Lower leg skin (tissue), 3 donors: ENCODE results near the gene LRRC66.

Experiments
- POLR2A ChIP-seq, 2 donors: fragments of 450-650 bp; IDR thresholded peaks; one replicate each; pipeline ENCODE4 v1.6.1; 2016 to 2017; ENCODE audit warnings: antibody characterized with exemption in 2 of 2, mild to moderate bottlenecking in 1 of 2, moderate library complexity in 1 of 2
- TF ChIP-seq, protein P1 (sequence below), 3 donors: fragments of 450-650 bp; IDR thresholded peaks; one replicate each; pipeline ENCODE4 v1.5.1; 2016; ENCODE audit warnings: antibody characterized with exemption in 3 of 3, mild to moderate bottlenecking in 3 of 3, moderate library complexity in 2 of 3

GRCh38 chr4:52019936-52020657, at the start of gene LRRC66:
- TF ChIP-seq, protein P1, sequence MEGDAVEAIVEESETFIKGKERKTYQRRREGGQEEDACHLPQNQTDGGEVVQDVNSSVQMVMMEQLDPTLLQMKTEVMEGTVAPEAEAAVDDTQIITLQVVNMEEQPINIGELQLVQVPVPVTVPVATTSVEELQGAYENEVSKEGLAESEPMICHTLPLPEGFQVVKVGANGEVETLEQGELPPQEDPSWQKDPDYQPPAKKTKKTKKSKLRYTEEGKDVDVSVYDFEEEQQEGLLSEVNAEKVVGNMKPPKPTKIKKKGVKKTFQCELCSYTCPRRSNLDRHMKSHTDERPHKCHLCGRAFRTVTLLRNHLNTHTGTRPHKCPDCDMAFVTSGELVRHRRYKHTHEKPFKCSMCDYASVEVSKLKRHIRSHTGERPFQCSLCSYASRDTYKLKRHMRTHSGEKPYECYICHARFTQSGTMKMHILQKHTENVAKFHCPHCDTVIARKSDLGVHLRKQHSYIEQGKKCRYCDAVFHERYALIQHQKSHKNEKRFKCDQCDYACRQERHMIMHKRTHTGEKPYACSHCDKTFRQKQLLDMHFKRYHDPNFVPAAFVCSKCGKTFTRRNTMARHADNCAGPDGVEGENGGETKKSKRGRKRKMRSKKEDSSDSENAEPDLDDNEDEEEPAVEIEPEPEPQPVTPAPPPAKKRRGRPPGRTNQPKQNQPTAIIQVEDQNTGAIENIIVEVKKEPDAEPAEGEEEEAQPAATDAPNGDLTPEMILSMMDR (IDR thresholded peaks at IDR 0.05), result no peak
- no peak for TF ChIP-seq POLR2A (IDR thresholded peaks at IDR 0.05)
